EH (cell line): ENCODE results near the gene BRCA1.
A peak's percentile ranks its signal among the peaks of the same experiment; 100 is the strongest.
"Not testable (repeated sequence)": the region's sequence is repeated elsewhere in the genome, so short reads cannot be mapped to it uniquely, and the experiment has no call there.

Source experiments
- DNase-seq: peaks from one replicate; pipeline ENCODE4 v3.0.0-alpha.2; 2015; ENCODE audit warnings: low read depth

The BRCA1 gene

GRCh38 chr17:43069368-43069898 lies 55.7 kb downstream of the BRCA1 start:
- DNase-seq: no peak

GRCh38 chr17:43068570-43069367 lies 56.4 kb downstream of the BRCA1 start:
- no peak for DNase-seq

GRCh38 chr17:43062984-43063638 lies 62.1 kb downstream of the BRCA1 start:
- DNase-seq: no peak

GRCh38 chr17:43056051-43056450 lies 69.1 kb downstream of the BRCA1 start:
- no peak for DNase-seq

GRCh38 chr17:43053008-43053407 lies 72.2 kb downstream of the BRCA1 start:
- DNase-seq: not testable (repeated sequence)

- DNase-seq: no peak
These were observed 73.2 kb downstream of the BRCA1 start for GRCh38 chr17:43051969-43052368.

- no peak for DNase-seq
These were observed 81.1 kb downstream of the BRCA1 start for GRCh38 chr17:43044024-43044423.

- peak; percentile 36 for DNase-seq
These were observed 81.9 kb downstream of the BRCA1 start for GRCh38 chr17:43043307-43043706.

- peak; percentile 18 for DNase-seq
These were observed 83.0 kb downstream of the BRCA1 start for GRCh38 chr17:43042025-43042628.

- DNase-seq: no peak
These were observed 84.5 kb downstream of the BRCA1 start for GRCh38 chr17:43040655-43041054.

GRCh38 chr17:43039646-43040045 lies 85.5 kb downstream of the BRCA1 start:
- DNase-seq: no peak

- no peak for DNase-seq
These were observed 90.3 kb downstream of the BRCA1 start for GRCh38 chr17:43034894-43035293.

GRCh38 chr17:43033948-43034881 lies 90.9 kb downstream of the BRCA1 start:
- no peak for DNase-seq

- no peak for DNase-seq
These were observed 93.5 kb downstream of the BRCA1 start for GRCh38 chr17:43031666-43032065.

- no peak for DNase-seq
These were observed 94.9 kb downstream of the BRCA1 start for GRCh38 chr17:43030137-43030767.

- DNase-seq: no peak
These were observed 96.8 kb downstream of the BRCA1 start for GRCh38 chr17:43028221-43028861.

- DNase-seq: no peak
These were observed 97.8 kb downstream of the BRCA1 start for GRCh38 chr17:43027091-43028032.

- no peak for DNase-seq
These were observed 98.6 kb downstream of the BRCA1 start for GRCh38 chr17:43026595-43026994.

- no peak for DNase-seq
These were observed 99.2 kb downstream of the BRCA1 start for GRCh38 chr17:43025766-43026537.
